ENCODE measurements around the gene MID1.
"Not testable (repeated sequence)": the region's sequence is repeated elsewhere in the genome, so short reads cannot be mapped to it uniquely, and the experiment has no call there.

The MID1 gene

GRCh38 chrX:10591363-10592335 is 28.7 kb downstream of the MID1 start:
- TF ChIP-seq CTCF (IDR thresholded peaks at IDR 0.05; ENCODE audit: insufficient read depth, low read depth, low read length, missing control alignments) = no peak
- H3K4me3 ChIP-seq (ENCODE audit: low read length) = no peak overlapping the region
- no peak for DNase-seq (ENCODE audit: low read depth)

GRCh38 chrX:10589787-10590186 is 30.6 kb downstream of the MID1 start:
- H3K4me3 ChIP-seq (ENCODE audit: low read length); DNase-seq (ENCODE audit: low read depth): not testable (repeated sequence)

- no peak overlapping the region for H3K4me3 ChIP-seq (ENCODE audit: low read length)
- DNase-seq (ENCODE audit: low read depth) = no peak
- no peak for TF ChIP-seq CTCF (IDR thresholded peaks at IDR 0.05; ENCODE audit: insufficient read depth, low read depth, low read length, missing control alignments)
Observed at GRCh38 chrX:10589098-10589497, 31.3 kb downstream of the MID1 start.

GRCh38 chrX:10584882-10585281 is 35.5 kb downstream of the MID1 start:
- DNase-seq (ENCODE audit: low read depth); H3K4me3 ChIP-seq (ENCODE audit: low read length): not testable (repeated sequence)

GRCh38 chrX:10582945-10583344 is 37.4 kb downstream of the MID1 start:
- H3K4me3 ChIP-seq (ENCODE audit: low read length) = no peak overlapping the region
- TF ChIP-seq CTCF (IDR thresholded peaks at IDR 0.05; ENCODE audit: insufficient read depth, low read depth, low read length, missing control alignments) = no peak
- DNase-seq (ENCODE audit: low read depth) = peak; percentile 33

GRCh38 chrX:10582215-10582733 is 38.1 kb downstream of the MID1 start:
- peak; percentile 22 for DNase-seq (ENCODE audit: low read depth)
- no peak overlapping the region for H3K4me3 ChIP-seq (ENCODE audit: low read length)
- TF ChIP-seq CTCF (IDR thresholded peaks at IDR 0.05; ENCODE audit: insufficient read depth, low read depth, low read length, missing control alignments) = no peak

- TF ChIP-seq CTCF (IDR thresholded peaks at IDR 0.05; ENCODE audit: insufficient read depth, low read depth, low read length, missing control alignments) = no peak
- peak; percentile 82 for DNase-seq (ENCODE audit: low read depth)
- peak overlapping the region; percentile 8 for H3K4me3 ChIP-seq (ENCODE audit: low read length)
Observed at GRCh38 chrX:10579112-10580011, 41.0 kb downstream of the MID1 start.

Data from epithelial cell of esophagus (primary cell).